A549 (cell line): ENCODE measurements around the gene SEPSECS. TPM values are rescaled to one million over a fixed set of nuclear protein-coding genes. Genes with fewer than 3 reads are reported as not detected.

Source experiments
- ATAC-seq, 2 experiments: fragments of 200-7000 bp in 1 of 2; fragments of >200 bp in 1 of 2; cut with Nextera tagmentation in 1 of 2; cut with Tn5 transposase in 1 of 2; 3 replicates each; pipeline versions ENCODE4 v1.8.0 to v1.9.1; 2018 to 2020; ENCODE audit warnings: mild to moderate bottlenecking in 1 of 2, moderate library complexity in 1 of 2
- CTCF ChIA-PET: fragments of 300-600 bp; sonication (Branson Sonifier 250); formaldehyde crosslinking; extraction: SDS; loops from one replicate; lab custom pipeline; 2021; ENCODE audit warnings: antibody characterized with exemption, inconsistent platforms; lab: Yijun Ruan, JAX
- POLR2A ChIA-PET: fragments of 350-600 bp; formaldehyde crosslinking; extraction: SDS; loops from one replicate; lab custom pipeline; 2021; ENCODE audit warnings: antibody characterized with exemption, inconsistent platforms; lab: Yijun Ruan, JAX
- DNase-seq, 2 experiments: peaks; one replicate each; pipeline versions ENCODE4 v3.0.0 to v3.0.0-alpha.2; 2011 to 2016; ENCODE audit warnings: low read depth in 1 of 2, low spot score in 1 of 2
- FAIRE-seq: peaks from 2 replicates; lab custom pipeline; 2011; peaks lifted over from hg19 to GRCh38; lab: Jason Lieb, UNC
- H3K27ac ChIP-seq, 2 experiments: fragments of >200 bp; sonication (Bioruptor Twin); formaldehyde crosslinking; 3 replicates each; pipeline ENCODE4 v1.5.1; 2016 to 2017
- H3K4me1 ChIP-seq: fragments of >200 bp; sonication (Bioruptor Twin); formaldehyde crosslinking; 3 replicates; pipeline ENCODE4 v1.6.1; 2016
- H3K4me2 ChIP-seq: fragments of >200 bp; sonication (Bioruptor Twin); formaldehyde crosslinking; 3 replicates; pipeline ENCODE4 v1.6.1; 2016
- H3K4me3 ChIP-seq: fragments of >200 bp; sonication (Bioruptor Twin); formaldehyde crosslinking; 3 replicates; pipeline ENCODE4 v1.5.1; 2016
- H3K9me3 ChIP-seq: fragments of >200 bp; sonication (Bioruptor Twin); formaldehyde crosslinking; 3 replicates; pipeline ENCODE4 v1.6.1; 2016
- CEBPB ChIP-seq, 2 experiments: fragments of >200 bp in 1 of 2; sonication (Bioruptor Twin) in 1 of 2; formaldehyde crosslinking in 1 of 2; IDR thresholded peaks; 2 replicates each; pipeline ENCODE4 v1.6.1; 2012 to 2016
- FOSB ChIP-seq: fragments of 250-450 bp; sonication (Bioruptor Pico); IDR thresholded peaks from 2 replicates; pipeline ENCODE4 v1.5.0; 2020; ENCODE audit warnings: mild to moderate bottlenecking, moderate library complexity
- FOSL2 ChIP-seq, 2 experiments: fragments of 450-650 bp in 1 of 2; fragments of >200 bp in 1 of 2; sonication (Bioruptor Twin) in 1 of 2; formaldehyde crosslinking; IDR thresholded peaks; 2 replicates each; pipeline versions ENCODE4 v1.5.0 to v1.6.1; 2016 to 2020; ENCODE audit warnings: mild to moderate bottlenecking in 1 of 2, moderate library complexity in 1 of 2
- FOXS1 ChIP-seq: fragments of 250-450 bp; sonication (Bioruptor Pico); IDR thresholded peaks from 2 replicates; pipeline ENCODE4 v1.5.0; 2020; ENCODE audit warnings: mild to moderate bottlenecking, moderate library complexity
- GATA3 ChIP-seq: IDR thresholded peaks from 2 replicates; pipeline ENCODE4 v1.6.1; 2012; ENCODE audit warnings: borderline replicate concordance
- HDAC2 ChIP-seq: fragments of 200-600 bp; sonication (generic); IDR thresholded peaks from 2 replicates; pipeline ENCODE4 v1.6.1; 2016
- HES2 ChIP-seq: fragments of >200 bp; sonication (Bioruptor Twin); formaldehyde crosslinking; IDR thresholded peaks from 2 replicates; pipeline ENCODE4 v1.6.1; 2016
- HEYL ChIP-seq: fragments of 250-450 bp; sonication (Bioruptor Pico); IDR thresholded peaks from 2 replicates; pipeline ENCODE4 v1.8.0; 2021; ENCODE audit warnings: mild to moderate bottlenecking, moderate library complexity
- HOXB13 ChIP-seq: fragments of 250-450 bp; sonication (Bioruptor Pico); IDR thresholded peaks from 2 replicates; pipeline ENCODE4 v1.5.0; 2020; ENCODE audit warnings: low read depth, mild to moderate bottlenecking, moderate library complexity
- HOXB5 ChIP-seq: fragments of 250-450 bp; sonication (Bioruptor Pico); IDR thresholded peaks from 2 replicates; pipeline ENCODE4 v1.5.0; 2020; ENCODE audit warnings: mild to moderate bottlenecking, moderate library complexity
- JUN ChIP-seq, 2 experiments: fragments of >200 bp; sonication (Bioruptor Twin); formaldehyde crosslinking; IDR thresholded peaks; 2 replicates in 1 of 2; 3 replicates in 1 of 2; pipeline ENCODE4 v1.6.1; 2016 to 2017
- JUNB ChIP-seq: fragments of >200 bp; sonication (Bioruptor Twin); formaldehyde crosslinking; IDR thresholded peaks from 2 replicates; pipeline ENCODE4 v1.6.1; 2016
- KDM1A ChIP-seq: fragments of 200-600 bp; sonication (generic); IDR thresholded peaks from 2 replicates; pipeline ENCODE4 v1.6.1; 2016; ENCODE audit warnings: low read depth, mild to moderate bottlenecking
- KDM5A ChIP-seq: fragments of 200-600 bp; sonication (generic); IDR thresholded peaks from 2 replicates; pipeline ENCODE4 v1.6.1; 2016; ENCODE audit warnings: antibody characterized with exemption, mild to moderate bottlenecking
- MAZ ChIP-seq: fragments of 150-350 bp; IDR thresholded peaks from 2 replicates; pipeline ENCODE4 v1.6.1; 2014; ENCODE audit warnings: antibody characterized with exemption, low read depth, low read length, borderline replicate concordance
- NFE2L2 ChIP-seq: fragments of 150-350 bp; conservative IDR thresholded peaks from 2 replicates; pipeline ENCODE4 v1.6.1; 2014; ENCODE audit warnings: low read length
- NPAS2 ChIP-seq: fragments of 250-450 bp; sonication (Bioruptor Pico); IDR thresholded peaks from 2 replicates; pipeline ENCODE4 v1.8.0; 2022; ENCODE audit warnings: mild to moderate bottlenecking, moderate library complexity, borderline replicate concordance
- NR3C1 ChIP-seq: fragments of >200 bp; sonication (Bioruptor Twin); formaldehyde crosslinking; IDR thresholded peaks from 3 replicates; pipeline ENCODE4 v1.6.1; 2017
- PBX3 ChIP-seq: IDR thresholded peaks from 2 replicates; pipeline ENCODE4 v1.6.1; 2012
- RAD21 ChIP-seq, 2 experiments: fragments of >200 bp in 1 of 2; sonication (Bioruptor Twin) in 1 of 2; formaldehyde crosslinking in 1 of 2; IDR thresholded peaks in 1 of 2; conservative IDR thresholded peaks in 1 of 2; 2 replicates in 1 of 2; 3 replicates in 1 of 2; pipeline ENCODE4 v1.6.1; 2012 to 2018; ENCODE audit warnings: inconsistent platforms in 1 of 2
- RARB ChIP-seq: fragments of 250-450 bp; sonication (Bioruptor Pico); IDR thresholded peaks from 2 replicates; pipeline ENCODE4 v1.8.0; 2021; ENCODE audit warnings: mild to moderate bottlenecking, moderate library complexity
- RCOR1 ChIP-seq: fragments of 150-350 bp; IDR thresholded peaks from 2 replicates; pipeline ENCODE4 v1.6.1; 2014; ENCODE audit warnings: antibody characterized with exemption, low read length, low read depth
- REST ChIP-seq: fragments of 200-600 bp; sonication (generic); IDR thresholded peaks from 2 replicates; pipeline ENCODE4 v1.6.1; 2016; ENCODE audit warnings: antibody characterized with exemption, mild to moderate bottlenecking, moderate library complexity
- RFX5 ChIP-seq: fragments of 450-650 bp; IDR thresholded peaks from 2 replicates; pipeline ENCODE4 v1.7.1; 2014; ENCODE audit warnings: antibody characterized with exemption, mild to moderate bottlenecking, moderate library complexity
- SMC3 ChIP-seq: fragments of >200 bp; sonication (Bioruptor Twin); formaldehyde crosslinking; IDR thresholded peaks from 3 replicates; pipeline ENCODE4 v1.6.1; 2018; ENCODE audit warnings: inconsistent platforms
- ZC3H11A ChIP-seq: fragments of 450-650 bp; IDR thresholded peaks from 2 replicates; pipeline ENCODE4 v1.6.1; 2014; ENCODE audit warnings: antibody characterized with exemption, mild to moderate bottlenecking
- WGBS: methylation state at CpG from one replicate; pipeline ENCODE4 v1.1.6; 2017; ENCODE audit errors: missing lambda C conversion rate; 5-methylcytosine and 5-hydroxymethylcytosine counted together
- polyA plus RNA-seq, 4 experiments: library from polyadenylated mRNA; depleted of rRNA in 3 of 4; stranded (reverse); fragments of >200 nt; fragmentation: RNase III in 1 of 4; extraction: RNeasy Plus Mini Kit Qiagen cat#74134 plus additional on column Dnase treatment in 1 of 4; gene quantifications; 2 replicates in 3 of 4; 3 replicates in 1 of 4; pipeline ENCODE4 v1.2.3, GENCODE V29; 2011 to 2017

SEPSECS gene
- polyA plus RNA-seq, 2 of the 4 experiments (the other 2 are of a cell fraction), result 2.9 to 9.7 TPM

GRCh38 chr4:25106363-25107151, 53.7 kb downstream of the SEPSECS start:
- ChIA-PET CTCF (no interaction called here), POLR2A (no interaction called here)
- no peak for ATAC-seq
- H3K27ac ChIP-seq, result no peak overlapping the region
- TF ChIP-seq FOSB, result no peak
- TF ChIP-seq GATA3, result no peak
- TF ChIP-seq JUNB, result no peak
- no peak for TF ChIP-seq KDM5A
- TF ChIP-seq SMC3, result no peak
- TF ChIP-seq RFX5, result no peak
- no peak for TF ChIP-seq PBX3
- no peak for TF ChIP-seq FOXS1 (CRISPR knock-in tag)
- TF ChIP-seq, all 56 proteins: peak for 0
- H3K4me3 ChIP-seq, result no peak overlapping the region
- DNase-seq (no peak), FAIRE-seq (no peak)
- no peaks in the 10 kb centered on the region for H3K4me1 ChIP-seq
- H3K9me3 ChIP-seq, result peaks cover 4% of the 10 kb centered on the region; the same call in 1 of the 3 replicates
- WGBS, result 67% methylated on average over 14 of the region's 14 CpGs
- H3K4me2 ChIP-seq, result no peak overlapping the region

GRCh38 chr4:25104591-25104990, 55.7 kb downstream of the SEPSECS start:
- FAIRE-seq, result no peak

GRCh38 chr4:25103418-25103817, 56.8 kb downstream of the SEPSECS start:
- POLR2A ChIA-PET, result no interaction called here
- no peak overlapping the region for H3K27ac ChIP-seq
- no peak for ATAC-seq
- peaks cover 8% of the 10 kb centered on the region; the same call in 1 of the 3 replicates for H3K9me3 ChIP-seq
- no peak overlapping the region for H3K4me2 ChIP-seq
- no peak for DNase-seq
- no peaks in the 10 kb centered on the region for H3K4me1 ChIP-seq
- CTCF ChIA-PET, result no interaction called here
- H3K4me3 ChIP-seq, result no peak overlapping the region
- FAIRE-seq, result no peak
- WGBS, result 63% methylated on average over 3 of the region's 4 CpGs
- TF ChIP-seq HOXB5 (CRISPR knock-in tag), result no peak
- no peak for TF ChIP-seq PBX3
- TF ChIP-seq ZC3H11A, result no peak
- no peak for TF ChIP-seq HOXB13 (CRISPR knock-in tag)
- TF ChIP-seq HEYL, result no peak
- no peak for TF ChIP-seq MAZ
- no peak for TF ChIP-seq FOXS1 (CRISPR knock-in tag)
- no peak for TF ChIP-seq RARB
- TF ChIP-seq NR3C1, result no peak
- no peak for TF ChIP-seq NFE2L2
- TF ChIP-seq NPAS2 (CRISPR knock-in tag), result no peak
- no peak for TF ChIP-seq RCOR1
- no peak for TF ChIP-seq HDAC2
- no peak for TF ChIP-seq HES2
- TF ChIP-seq KDM1A, result no peak
- TF ChIP-seq CEBPB (IDR thresholded peaks at IDR 0.05), result no peak

More at GRCh38 chr4:25104591-25104990, 55.7 kb downstream of the SEPSECS start:
- DNase-seq (no peak), ATAC-seq (no peak)
- Histone ChIP-seq H3K9me3 (peaks cover 8% of the 10 kb centered on the region; the same call in 1 of the 3 replicates), H3K27ac (no peak overlapping the region), H3K4me1 (no peaks in the 10 kb centered on the region), H3K4me3 (no peak overlapping the region), H3K4me2 (no peak overlapping the region)
- WGBS, result 48% methylated on average over 3 of the region's 3 CpGs
- ChIA-PET CTCF (interaction anchor here (1.4 kb wide), 1 partner anchor 13 kb away, joined by 4 read pairs; no protein-coding TSS in a partner anchor), POLR2A (no interaction called here)
- TF ChIP-seq NPAS2 (CRISPR knock-in tag) (no peak), REST (no peak), JUN (IDR thresholded peaks at IDR 0.05) (no peak), ZC3H11A (no peak), FOSL2 (IDR thresholded peaks at IDR 0.05) (no peak), FOSL2 (CRISPR knock-in tag; IDR thresholded peaks at IDR 0.05) (no peak), RAD21 (conservative IDR thresholded peaks at IDR 0.05 in 1 of 2, IDR thresholded peaks at IDR 0.05 in 1 of 2) (no peak)
